ENCODE measurements around the gene COMMD10. TPM values are rescaled to one million over a fixed set of nuclear protein-coding genes. Genes with fewer than 3 reads are reported as not detected.
"Not testable (repeated sequence)": the region's sequence is repeated elsewhere in the genome, so short reads cannot be mapped to it uniquely, and the experiment has no call there.

COMMD10 gene
- total RNA-seq, 1 donor from 2014 or later, result 46.0 TPM

DNA sequence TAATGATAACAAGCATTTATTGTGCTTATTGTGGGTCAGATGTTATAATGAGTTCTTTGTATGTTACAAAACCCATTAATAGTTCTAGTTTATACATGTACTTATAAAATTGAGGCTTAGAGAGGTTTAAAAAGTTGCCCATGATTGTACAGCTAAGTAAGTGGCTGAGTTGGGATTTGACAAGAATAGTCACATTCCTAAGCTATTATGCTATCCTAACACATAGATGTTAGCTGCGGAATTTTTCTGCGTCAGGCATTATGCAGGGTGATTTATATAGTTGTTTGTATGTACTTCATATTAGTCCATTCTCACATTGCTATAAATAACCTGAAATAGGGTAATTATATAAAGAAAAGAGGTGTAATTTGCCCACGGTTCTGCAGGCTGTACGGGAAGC is 12.5 kb downstream of the COMMD10 start:
- DNase-seq (ENCODE audit: low spot score), result peak; percentile 43

DNA sequence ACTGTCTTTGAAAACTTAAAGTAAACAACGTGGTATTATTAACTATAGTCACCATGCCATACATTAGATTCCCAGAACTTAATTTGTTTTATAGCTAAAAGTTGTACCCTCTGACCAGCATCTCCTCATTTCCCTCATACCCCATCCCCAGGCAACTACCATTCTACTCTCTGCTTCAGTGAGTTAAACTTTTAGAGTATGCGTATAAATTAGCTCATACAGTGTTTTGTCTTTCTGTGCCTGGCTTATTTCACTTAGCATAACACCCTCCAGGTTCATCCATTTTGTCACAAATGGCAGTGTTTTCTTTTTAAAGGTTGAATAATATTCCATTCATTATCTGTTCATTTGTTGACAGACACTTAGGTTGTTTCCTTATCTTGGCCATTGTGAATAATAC is 14.2 kb downstream of the COMMD10 start:
- DNase-seq (ENCODE audit: low spot score), result no peak

DNA sequence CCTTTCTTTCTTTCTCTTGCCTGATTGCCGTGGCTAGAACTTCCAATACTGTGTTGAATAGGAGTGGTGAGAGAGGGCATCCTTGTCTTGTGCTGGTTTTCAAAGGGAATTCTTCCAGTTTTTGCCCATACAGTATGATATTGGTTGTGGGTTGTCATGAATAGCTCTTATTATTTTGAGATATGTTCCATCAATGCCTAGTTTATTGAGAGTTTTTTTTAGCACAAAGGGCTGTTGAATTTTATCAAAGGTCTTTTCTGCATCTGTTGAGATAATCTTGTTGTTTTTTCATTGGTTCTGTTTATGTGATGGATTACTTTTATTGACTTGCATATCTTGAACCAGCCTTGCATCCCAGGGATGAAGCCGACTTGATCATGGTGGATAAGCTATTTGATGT is 20.1 kb downstream of the COMMD10 start:
- not testable (repeated sequence) for DNase-seq (ENCODE audit: low spot score)

DNA sequence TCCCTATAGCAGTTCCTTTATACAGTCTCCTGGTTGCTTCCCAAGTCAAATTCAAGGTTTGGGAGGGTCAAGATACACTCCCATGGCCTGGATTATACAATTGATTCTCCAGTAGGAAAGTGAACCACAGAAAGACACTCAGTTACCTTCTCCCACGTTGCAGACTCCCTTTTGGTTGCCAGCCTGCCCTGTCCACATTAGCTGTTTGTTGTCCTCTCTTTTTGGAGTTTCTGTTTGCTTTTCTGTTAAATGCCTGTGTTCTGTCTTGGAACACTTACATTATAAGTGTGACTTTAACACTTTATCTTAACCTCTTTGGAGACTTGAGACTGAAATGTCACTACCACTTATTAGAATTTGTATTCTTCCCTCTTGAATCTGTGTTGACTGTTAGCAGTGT is 30.3 kb downstream of the COMMD10 start:
- no peak for DNase-seq (ENCODE audit: low spot score)

DNA sequence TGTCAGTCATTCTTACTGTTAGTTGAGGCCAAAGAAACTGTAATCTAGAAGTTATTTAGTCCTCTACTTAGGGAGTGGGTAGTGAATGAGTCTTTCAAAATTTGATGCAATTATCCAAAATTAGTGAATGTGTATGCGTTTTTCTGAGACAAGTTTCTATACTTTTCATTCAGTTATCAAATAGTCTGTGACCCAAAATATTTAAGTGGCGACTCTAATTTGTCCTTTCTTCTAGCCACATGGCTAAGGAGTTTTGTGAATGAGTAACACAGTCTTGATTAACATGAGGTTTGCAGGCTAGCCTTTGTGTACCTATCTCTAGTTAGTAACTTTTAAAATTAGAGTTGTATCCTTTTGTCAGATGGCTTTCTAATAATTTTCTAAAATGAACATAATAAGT is 45.6 kb downstream of the COMMD10 start:
- no peak for DNase-seq (ENCODE audit: low spot score)

DNA sequence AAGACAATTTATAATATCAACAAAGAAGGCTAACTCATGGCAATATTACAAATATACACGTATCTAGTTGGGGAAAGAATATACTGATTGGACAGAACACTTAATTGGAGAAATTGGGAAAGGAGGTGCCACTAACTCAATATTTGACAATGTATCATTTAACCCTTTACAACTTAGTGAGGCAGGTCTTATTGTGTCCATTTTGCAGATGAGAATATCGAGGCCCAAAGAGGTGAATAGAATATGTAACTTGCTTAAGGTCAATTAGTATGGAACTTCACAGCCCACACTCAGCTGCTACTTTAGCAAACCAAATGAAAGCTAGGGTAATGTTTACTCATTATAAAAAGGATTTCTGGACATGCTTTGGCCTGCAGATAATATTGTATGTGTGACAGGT is 46.2 kb downstream of the COMMD10 start:
- no peak for DNase-seq (ENCODE audit: low spot score)

DNA sequence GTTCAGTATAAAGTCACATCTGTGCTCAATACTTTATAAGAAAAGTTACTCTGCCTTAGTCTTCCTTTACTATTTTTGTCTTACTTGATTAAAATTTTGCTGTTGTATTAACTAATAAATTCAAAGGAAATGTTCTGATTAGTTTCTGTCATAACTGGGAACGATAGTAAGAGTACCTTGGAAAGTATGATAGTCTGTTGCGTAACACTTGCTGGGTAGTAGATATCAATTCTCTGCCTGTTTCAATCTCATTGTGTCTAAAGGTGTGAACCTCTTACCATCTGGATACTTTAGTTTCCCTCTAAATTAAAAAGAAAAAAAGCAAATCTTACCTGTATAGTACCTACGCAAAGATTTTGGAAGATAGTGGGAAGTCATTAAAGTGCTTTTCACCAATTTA is 48.5 kb downstream of the COMMD10 start:
- no peak for DNase-seq (ENCODE audit: low spot score)

DNA sequence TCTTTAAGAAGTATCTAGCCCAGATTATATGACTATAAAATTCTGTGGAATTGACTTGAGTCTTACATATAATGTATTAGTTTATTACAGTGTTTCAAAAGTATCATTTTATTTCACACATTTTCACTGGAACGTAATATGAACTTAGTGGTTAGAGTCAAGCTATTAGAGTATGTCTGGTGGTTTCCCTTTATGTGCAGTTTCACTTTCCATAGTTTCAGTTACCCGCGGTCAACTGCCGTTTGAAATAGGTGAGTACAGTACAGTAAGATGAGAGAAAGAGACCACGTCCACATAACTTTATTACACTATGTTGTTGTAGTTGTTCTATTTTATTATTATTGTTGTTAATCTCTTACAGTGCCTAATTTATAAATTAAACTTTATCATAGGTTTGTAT is 50.5 kb downstream of the COMMD10 start:
- no peak for DNase-seq (ENCODE audit: low spot score)

DNA sequence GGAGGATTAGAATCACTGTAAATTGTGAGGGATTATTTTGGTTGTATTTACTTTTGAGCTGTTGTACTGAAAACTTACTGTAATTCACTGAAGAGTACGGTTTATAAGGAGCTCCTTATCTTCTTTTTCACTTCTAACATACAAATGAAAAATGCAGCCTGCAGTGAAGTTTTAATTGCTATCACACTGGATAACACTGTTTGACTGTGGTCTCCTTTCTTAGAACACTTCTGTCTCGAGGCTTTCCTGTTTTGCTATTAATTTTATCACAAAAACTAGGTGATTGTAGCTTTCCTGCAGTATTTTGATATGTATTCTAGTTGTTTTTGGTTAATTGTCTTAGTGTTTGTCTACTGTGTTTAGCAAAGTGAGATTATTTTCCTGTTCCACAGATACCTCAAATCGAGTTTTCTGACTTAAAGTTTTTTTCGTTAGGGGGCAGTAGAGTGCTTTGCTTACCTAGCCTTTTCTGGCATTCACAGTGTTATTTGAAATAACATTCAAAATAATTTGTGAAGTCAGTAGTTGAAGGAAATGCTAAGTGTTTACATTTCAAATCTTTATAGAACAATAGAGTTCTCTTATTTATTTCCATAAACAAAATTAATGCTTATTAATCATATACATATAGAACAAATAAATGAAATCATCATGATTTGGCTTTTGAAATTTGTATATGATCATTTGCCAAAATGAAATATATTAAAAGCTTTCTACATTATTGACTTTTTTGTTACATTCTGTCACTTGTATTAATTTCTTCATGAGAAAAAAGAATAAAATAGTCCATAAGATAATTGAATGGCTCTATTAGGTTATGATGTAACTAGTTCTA is 52.9 kb downstream of the COMMD10 start:
- DNase-seq (ENCODE audit: low spot score), result peak; percentile 75

DNA sequence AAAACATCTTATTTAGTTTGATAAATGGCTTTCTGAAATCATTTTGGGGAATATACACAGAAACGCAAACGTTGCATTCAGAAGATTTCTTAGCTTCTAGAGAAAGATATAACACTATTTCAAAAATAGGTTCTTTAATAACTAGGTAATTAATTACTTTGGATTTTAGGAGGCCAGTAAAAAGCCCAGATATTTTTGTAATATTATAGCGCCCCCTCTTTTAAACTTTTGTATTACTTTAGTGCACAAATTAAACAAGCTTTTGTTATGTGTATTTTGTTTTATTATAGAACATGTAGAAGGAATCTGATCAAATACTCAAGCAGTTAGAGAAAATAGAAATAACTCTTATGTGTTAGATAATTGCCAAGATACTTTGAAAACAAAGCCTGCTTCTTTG is 57.7 kb downstream of the COMMD10 start:
- no peak for DNase-seq (ENCODE audit: low spot score)

DNA sequence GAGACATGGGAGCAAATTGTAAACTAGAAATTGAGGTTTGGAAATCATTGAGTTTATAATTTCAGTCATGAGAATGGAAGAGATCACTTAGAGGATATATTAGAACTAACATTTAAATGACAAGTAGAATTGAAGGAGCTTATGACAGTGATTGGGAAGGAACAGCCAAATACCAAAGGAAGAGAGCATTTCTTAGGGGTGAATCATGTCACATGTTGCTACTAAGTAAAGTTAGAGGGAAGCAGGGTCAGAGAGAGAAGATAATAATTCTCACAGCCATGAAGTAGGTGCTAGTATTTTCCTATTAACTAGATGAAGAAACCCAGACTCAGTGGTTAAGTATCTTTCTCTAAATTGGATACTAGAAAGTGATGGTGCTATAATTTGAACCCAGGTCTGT is 59.3 kb downstream of the COMMD10 start:
- DNase-seq (ENCODE audit: low spot score), result no peak

DNA sequence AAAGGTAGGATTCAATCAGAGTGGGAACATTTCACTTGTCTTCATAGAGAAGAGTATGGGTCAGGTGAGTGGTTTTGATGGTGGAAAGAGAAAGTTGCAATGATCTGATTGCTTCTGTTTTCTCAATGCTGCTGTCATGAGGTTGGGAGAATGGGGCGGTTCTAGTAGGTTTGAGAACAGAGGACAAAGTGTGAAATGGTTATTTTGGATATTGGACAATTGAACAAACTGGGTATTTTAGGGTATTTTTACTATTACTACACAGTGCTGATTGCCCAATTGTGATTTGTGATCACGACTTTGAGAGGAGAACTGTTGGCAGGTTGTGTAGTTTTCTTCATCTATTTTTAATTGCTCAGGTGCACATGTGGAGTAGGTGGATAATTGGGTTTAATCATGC is 60.2 kb downstream of the COMMD10 start:
- no peak for DNase-seq (ENCODE audit: low spot score)

DNA sequence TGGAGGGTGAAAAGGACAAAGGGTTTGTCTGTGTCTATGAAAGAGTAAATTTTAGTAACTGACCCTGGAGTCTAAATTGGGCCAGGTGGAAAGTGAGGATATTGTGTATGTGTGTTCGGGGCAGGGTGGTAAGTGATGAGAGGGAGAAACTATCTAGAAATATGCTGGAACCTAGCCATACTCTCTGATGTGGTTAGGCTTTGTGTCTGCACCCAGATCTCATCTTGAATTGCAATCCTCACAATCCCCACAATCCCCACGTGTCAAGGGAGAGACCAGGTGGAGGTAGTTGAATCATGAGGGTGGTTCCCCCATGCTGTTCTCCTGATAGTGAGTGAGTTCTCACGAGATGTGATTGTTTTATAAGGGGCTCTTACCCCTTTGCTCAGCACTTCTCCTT is 60.6 kb downstream of the COMMD10 start:
- DNase-seq (ENCODE audit: low spot score), result no peak

DNA sequence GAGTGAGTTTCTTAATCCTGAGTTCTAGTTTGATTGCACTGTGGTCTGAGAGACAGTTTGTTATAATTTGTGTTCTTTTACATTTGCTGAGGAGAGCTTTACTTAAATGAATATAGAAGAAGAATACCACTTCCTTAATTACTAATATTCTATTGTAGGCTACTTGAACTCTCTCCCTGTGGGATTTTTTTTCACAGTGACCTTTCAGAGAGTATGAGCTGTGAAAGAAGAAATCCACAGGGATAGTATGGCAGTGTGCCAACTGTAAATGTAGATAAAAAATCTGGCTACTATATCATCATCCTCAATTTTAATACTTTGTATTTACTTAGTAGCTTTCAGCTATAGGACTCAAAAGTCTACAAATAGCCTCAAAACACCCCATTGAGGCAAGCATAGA is 67.3 kb downstream of the COMMD10 start:
- DNase-seq (ENCODE audit: low spot score), result no peak

DNA sequence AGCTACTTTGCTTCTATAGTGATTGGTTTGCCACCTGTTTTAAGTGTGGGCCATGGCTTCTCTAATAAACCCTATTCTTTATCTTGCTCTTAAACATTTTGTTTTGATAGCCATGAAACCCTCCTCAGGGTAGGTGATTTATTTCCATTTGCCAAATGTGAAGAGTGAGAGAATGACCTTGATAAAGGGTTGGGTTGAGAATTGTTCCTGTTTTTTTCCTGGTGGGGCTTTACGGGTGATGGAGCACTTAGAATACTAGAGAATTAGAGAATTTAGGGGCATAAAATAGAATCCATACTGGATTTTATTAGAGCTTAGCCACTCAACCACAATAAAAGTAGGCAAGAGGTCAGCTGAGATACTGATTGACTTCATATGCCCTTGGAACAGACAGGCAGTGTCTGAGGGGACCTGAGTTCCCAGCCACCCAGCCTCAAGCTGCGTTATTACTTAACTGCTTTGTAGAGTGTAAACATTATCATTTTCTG is 68.9 kb downstream of the COMMD10 start:
- DNase-seq (ENCODE audit: low spot score), result no peak

DNA sequence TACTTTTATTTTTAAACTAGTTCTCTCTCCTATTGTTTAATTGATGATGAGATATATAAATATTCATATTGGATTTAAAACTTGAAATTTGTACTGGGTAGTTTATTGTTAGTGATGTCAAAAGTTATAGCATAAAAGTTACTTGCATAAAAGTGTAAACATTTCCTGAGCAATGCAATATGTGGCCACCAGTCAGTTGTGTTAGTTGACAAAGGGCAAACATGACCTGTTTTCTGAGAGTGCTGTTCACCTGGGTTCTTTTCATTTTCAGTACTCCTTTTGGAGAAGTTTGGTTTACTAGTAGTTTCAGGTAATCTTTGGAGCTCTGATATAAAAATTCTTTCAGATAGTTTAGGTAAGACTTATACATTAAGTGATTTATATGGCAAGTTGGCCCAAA is 69.4 kb downstream of the COMMD10 start:
- no peak for DNase-seq (ENCODE audit: low spot score)

DNA sequence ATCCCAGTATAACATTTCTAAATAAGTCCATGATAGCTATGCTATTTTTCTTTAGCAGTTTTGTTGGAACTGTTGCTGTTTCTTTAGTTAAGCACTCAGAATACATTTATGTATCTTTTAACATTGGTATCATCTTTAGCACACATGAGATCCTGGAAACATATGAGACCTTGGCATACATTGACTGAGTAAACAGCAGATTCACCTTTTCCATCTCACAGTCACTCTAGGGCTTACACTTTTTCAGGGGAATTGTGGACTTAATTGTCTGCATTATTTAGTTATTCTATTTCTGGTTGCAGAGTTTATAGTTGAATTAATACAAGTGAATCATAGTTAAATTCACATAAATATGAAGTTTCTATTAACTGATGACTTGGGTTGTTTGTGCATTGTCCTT is 70.1 kb downstream of the COMMD10 start:
- DNase-seq (ENCODE audit: low spot score), result no peak

DNA sequence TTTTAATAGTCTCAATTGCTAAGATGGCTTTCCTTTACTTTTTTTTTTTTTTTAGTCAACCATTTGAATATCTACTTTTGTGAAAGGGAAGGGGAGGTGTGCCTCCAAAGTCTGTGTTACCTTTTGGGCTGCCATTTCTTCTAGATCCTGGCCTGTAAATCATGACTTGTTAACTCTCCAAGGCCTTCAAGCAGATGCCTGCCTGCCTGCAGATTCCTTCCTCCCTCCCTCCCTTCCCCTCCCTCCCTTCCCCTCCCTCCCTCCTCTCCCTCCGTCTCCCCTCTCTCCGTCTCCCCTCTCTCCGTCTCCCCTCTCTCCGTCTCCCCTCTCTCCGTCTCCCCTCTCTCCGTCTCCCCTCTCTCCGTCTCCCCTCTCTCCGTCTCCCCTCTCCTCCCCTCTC is 73.1 kb downstream of the COMMD10 start:
- DNase-seq (ENCODE audit: low spot score), result no peak

DNA sequence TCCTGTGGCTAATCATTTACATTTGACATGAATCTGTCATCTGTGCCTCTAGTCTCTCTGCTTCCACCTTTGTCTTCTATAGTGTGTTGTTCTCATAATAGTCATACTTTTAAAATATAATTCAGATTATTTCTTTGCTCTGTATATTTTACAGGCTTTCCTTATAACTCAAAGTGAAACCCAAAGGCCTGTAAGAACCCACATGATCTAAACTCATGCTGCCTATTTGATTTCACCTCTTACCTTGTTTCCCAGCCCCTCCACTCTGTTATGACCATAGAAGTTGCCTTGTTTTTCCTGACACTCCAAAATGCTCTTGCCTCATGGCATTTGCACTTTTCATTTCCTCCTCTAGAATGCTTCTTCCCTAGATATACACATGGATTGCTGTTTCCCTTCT is 74.2 kb downstream of the COMMD10 start:
- DNase-seq (ENCODE audit: low spot score), result no peak

DNA sequence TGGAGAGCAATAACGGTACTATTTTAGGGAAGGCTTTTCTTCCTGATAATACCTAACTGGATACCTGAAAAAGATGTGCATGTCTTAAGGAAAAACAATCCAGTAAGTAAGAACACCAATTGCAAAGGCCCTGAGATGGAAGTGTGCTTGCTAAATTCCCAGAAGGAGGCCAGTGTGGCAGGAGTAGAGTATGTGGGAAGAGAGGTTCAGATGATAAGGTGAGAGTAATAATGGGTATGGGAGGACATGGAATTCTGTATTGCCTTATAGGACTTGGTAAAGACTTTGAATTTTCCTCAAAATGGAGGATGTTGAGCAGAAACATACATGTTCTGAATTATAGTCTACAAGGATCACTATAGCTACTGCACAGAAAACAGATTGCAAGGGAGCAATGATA is 89.3 kb downstream of the COMMD10 start:
- DNase-seq (ENCODE audit: low spot score), result no peak

DNA sequence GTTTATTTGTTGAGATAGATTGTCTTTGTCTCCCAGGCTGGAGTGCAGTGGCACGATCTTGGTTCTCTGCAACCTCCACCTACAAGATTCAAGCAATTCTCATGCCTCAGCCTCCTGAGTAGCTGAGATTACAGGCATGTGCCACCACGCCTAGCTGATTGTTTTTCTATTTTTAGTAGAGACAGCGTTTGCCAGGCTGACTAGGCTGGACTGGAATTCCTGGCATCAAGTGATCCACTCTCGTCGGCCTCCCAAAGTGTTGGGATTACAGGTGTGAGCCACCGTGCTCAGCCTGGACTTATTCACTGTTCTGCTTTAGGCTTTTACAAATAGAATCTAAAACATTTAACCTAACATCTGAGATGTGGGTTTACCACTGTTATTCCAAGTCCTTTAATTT is 91.3 kb downstream of the COMMD10 start:
- no peak for DNase-seq (ENCODE audit: low spot score)

DNA sequence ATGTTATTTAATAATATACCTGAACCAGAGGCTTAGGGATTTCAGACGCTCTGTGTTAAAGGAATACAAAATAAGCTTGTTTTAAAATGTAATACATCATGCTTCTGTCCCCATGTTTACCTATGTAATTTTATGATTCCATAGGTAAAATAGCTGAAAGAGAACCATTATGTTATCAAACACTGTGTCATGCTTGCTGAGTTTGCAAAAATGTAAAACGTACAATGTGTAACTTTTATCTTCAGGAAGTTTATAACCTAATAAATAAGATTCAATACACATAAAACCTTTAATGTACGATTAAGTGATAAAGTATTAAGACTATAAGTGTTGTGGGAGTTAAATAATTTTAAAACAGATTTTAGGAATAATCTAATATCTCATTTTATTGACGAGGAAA is 94.1 kb downstream of the COMMD10 start:
- DNase-seq (ENCODE audit: low spot score), result no peak

DNA sequence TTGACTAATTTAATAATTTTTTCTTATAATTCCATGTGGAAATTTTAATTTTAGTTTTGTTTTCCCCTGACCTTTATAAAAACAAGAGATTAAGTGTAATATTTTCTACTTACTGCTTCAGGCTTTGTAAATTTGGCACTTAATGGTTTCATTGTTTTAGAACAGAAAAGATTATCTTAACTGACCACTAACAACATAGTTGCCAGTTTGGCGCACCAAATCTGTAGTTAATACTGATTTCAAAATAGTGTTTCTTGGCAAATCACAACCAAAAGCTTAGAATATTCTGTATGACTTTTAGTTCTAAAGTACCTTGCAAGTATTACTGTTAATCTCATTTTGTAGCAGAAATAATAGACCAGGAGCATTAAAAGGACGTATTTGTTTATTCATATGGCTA is 124.3 kb downstream of the COMMD10 start:
- no peak for DNase-seq (ENCODE audit: low spot score)

DNA sequence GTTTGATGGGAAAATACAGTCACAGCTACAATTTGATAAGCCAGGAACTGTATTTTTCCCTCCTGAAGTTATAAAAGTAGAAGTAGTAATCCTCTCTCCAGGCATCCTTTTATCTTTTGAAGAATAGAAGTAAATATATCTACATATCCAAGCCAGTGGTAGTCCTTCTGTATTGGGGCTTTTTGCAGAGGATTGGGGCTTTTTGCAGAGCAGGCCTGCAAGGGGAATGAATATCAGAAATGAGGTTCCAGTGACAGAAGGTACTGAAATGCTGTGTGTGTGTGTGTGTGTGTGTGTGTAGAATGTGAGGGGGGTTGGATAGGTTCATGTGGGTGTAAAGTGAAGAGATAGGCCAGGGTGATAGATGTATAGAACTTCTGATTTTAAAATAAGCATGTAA is 127.4 kb downstream of the COMMD10 start:
- no peak for DNase-seq (ENCODE audit: low spot score)

Measured in umbilical cord (tissue), 2 donors.